Lower leg skin (tissue), 3 donors: Measurements from ENCODE around the gene PPP1R1B.

Experiments
- CTCF ChIP-seq, 3 donors: fragments of 450-650 bp; IDR thresholded peaks; one replicate each; pipeline ENCODE4 v1.5.1; 2016; ENCODE audit warnings: antibody characterized with exemption in 3 of 3, mild to moderate bottlenecking in 3 of 3, moderate library complexity in 2 of 3
- POLR2A ChIP-seq, 2 donors: fragments of 450-650 bp; IDR thresholded peaks; one replicate each; pipeline ENCODE4 v1.6.1; 2016 to 2017; ENCODE audit warnings: antibody characterized with exemption in 2 of 2, mild to moderate bottlenecking in 1 of 2, moderate library complexity in 1 of 2

GRCh38 chr17:39604911-39605491 lies 21.8 kb upstream of the PPP1R1B start:
- TF ChIP-seq CTCF (IDR thresholded peaks at IDR 0.05): no peak
- TF ChIP-seq POLR2A (IDR thresholded peaks at IDR 0.05): no peak
